HEK293 (cell line): ENCODE results near the gene PMVK.
A peak's percentile ranks its signal among the peaks of the same experiment; 100 is the strongest.

Experiments used
- CTCF ChIA-PET: fragments of 350-600 bp; formaldehyde crosslinking; extraction: SDS; loops from one replicate; lab custom pipeline; 2021; ENCODE audit warnings: antibody characterized with exemption; lab: Yijun Ruan, JAX
- POLR2A ChIA-PET: fragments of 300-600 bp; formaldehyde crosslinking; extraction: SDS; loops from one replicate; lab custom pipeline; 2020; ENCODE audit warnings: antibody characterized with exemption, inconsistent platforms; lab: Yijun Ruan, JAX
- H3K27ac ChIP-seq: fragments of 200-500 bp; sonication (Bioruptor generic); 2 replicates; pipeline ENCODE4 v1.5.1; 2014; ENCODE audit warnings: low read depth, low read length, control low read depth, inconsistent platforms; ENCODE audit errors: extremely low read depth
- H3K36me3 ChIP-seq, 2 experiments: fragments of 200-500 bp in 1 of 2; sonication (Bioruptor generic) in 1 of 2; 1 replicate in 1 of 2; 2 replicates in 1 of 2; pipeline ENCODE4 v1.5.1; 2014 to 2017; ENCODE audit warnings: inconsistent platforms in 2 of 2, low read length in 2 of 2; ENCODE audit not compliant: control insufficient read depth in 2 of 2, insufficient read depth in 1 of 2
- H3K4me1 ChIP-seq: fragments of 200-500 bp; sonication (Bioruptor generic); 2 replicates; pipeline ENCODE4 v1.5.1; 2014; ENCODE audit warnings: mild to moderate bottlenecking, low read length, inconsistent platforms; ENCODE audit not compliant: control insufficient read depth, insufficient read depth
- H3K4me3 ChIP-seq: 2 replicates; pipeline ENCODE4 v1.5.1; 2011; ENCODE audit warnings: low read depth, mild to moderate bottlenecking, control low read depth, low read length, moderate library complexity
- H3K9me3 ChIP-seq: fragments of 200-500 bp; sonication (Bioruptor generic); 2 replicates; pipeline ENCODE4 v1.5.1; 2014; ENCODE audit warnings: low read depth, low read length, inconsistent platforms; ENCODE audit not compliant: control insufficient read depth, insufficient read depth
- KLF9 ChIP-seq: fragments of 450-650 bp; formaldehyde crosslinking; IDR thresholded peaks from 2 replicates; pipeline ENCODE4 v1.5.1; 2016; ENCODE audit warnings: missing biosample characterization, missing genetic modification characterization, low read depth
- MZF1 ChIP-seq: fragments of 450-650 bp; formaldehyde crosslinking; IDR thresholded peaks from 2 replicates; pipeline ENCODE4 v1.5.1; 2017; ENCODE audit warnings: missing biosample characterization, missing genetic modification characterization, borderline replicate concordance
- TCF7L2 ChIP-seq: IDR thresholded peaks from 2 replicates; pipeline ENCODE4 v1.6.1; 2011; ENCODE audit warnings: low read depth, mild to moderate bottlenecking, inconsistent platforms, low read length, moderate library complexity, borderline replicate concordance
- ZFHX2 ChIP-seq: fragments of 450-650 bp; formaldehyde crosslinking; conservative IDR thresholded peaks from 2 replicates; pipeline ENCODE4 v1.5.1; 2016; ENCODE audit warnings: missing biosample characterization, missing genetic modification characterization
- ZNF221 ChIP-seq: fragments of 450-650 bp; formaldehyde crosslinking; IDR thresholded peaks from 2 replicates; pipeline ENCODE4 v1.5.1; 2017; ENCODE audit warnings: missing biosample characterization, missing genetic modification characterization, borderline replicate concordance
- ZNF311 ChIP-seq: fragments of 450-650 bp; formaldehyde crosslinking; IDR thresholded peaks from 2 replicates; pipeline ENCODE4 v1.5.1; 2017; ENCODE audit warnings: missing biosample characterization, missing genetic modification characterization, borderline replicate concordance
- ZNF391 ChIP-seq: fragments of 450-650 bp; formaldehyde crosslinking; IDR thresholded peaks from 2 replicates; pipeline ENCODE4 v1.5.1; 2016; ENCODE audit warnings: low read depth, missing biosample characterization, missing genetic modification characterization, borderline replicate concordance
- ZNF510 ChIP-seq: fragments of 450-650 bp; formaldehyde crosslinking; IDR thresholded peaks from 2 replicates; pipeline ENCODE4 v1.5.1; 2018; ENCODE audit warnings: mild to moderate bottlenecking, missing genetic modification characterization, missing biosample characterization; ENCODE audit not compliant: insufficient replicate concordance
- ZNF530 ChIP-seq: fragments of 450-650 bp; formaldehyde crosslinking; IDR thresholded peaks from 2 replicates; pipeline ENCODE4 v1.5.1; 2016; ENCODE audit warnings: low read depth, missing biosample characterization, missing genetic modification characterization
- ZNF621 ChIP-seq: fragments of 450-650 bp; formaldehyde crosslinking; IDR thresholded peaks from 2 replicates; pipeline ENCODE4 v1.5.1; 2017; ENCODE audit warnings: missing biosample characterization, missing genetic modification characterization
- ZNF624 ChIP-seq: fragments of 450-650 bp; formaldehyde crosslinking; IDR thresholded peaks from 2 replicates; pipeline ENCODE4 v1.5.1; 2017; ENCODE audit warnings: missing biosample characterization, missing genetic modification characterization
- ZNF654 ChIP-seq: fragments of 450-650 bp; formaldehyde crosslinking; IDR thresholded peaks from 2 replicates; pipeline ENCODE4 v1.5.1; 2016; ENCODE audit warnings: low read depth, missing biosample characterization, missing genetic modification characterization
- ZNF747 ChIP-seq: fragments of 450-650 bp; formaldehyde crosslinking; IDR thresholded peaks from 2 replicates; pipeline ENCODE4 v1.5.1; 2016; ENCODE audit warnings: missing biosample characterization, missing genetic modification characterization
- ZSCAN16 ChIP-seq: fragments of 450-650 bp; formaldehyde crosslinking; IDR thresholded peaks from 2 replicates; pipeline ENCODE4 v1.5.1; 2016; ENCODE audit warnings: missing biosample characterization, missing genetic modification characterization
- TF ChIP-seq, protein P1 (sequence below): fragments of 450-650 bp; formaldehyde crosslinking; IDR thresholded peaks from 2 replicates; pipeline ENCODE4 v1.5.1; 2016; ENCODE audit warnings: missing biosample characterization, missing genetic modification characterization
- TF ChIP-seq, protein P2 (sequence below): fragments of 450-650 bp; formaldehyde crosslinking; conservative IDR thresholded peaks from 2 replicates; pipeline ENCODE4 v1.5.1; 2016; ENCODE audit warnings: low read depth, missing biosample characterization, missing genetic modification characterization
- TF ChIP-seq, protein P3 (sequence below): fragments of 450-650 bp; formaldehyde crosslinking; optimal IDR thresholded peaks from 2 replicates; pipeline ENCODE3; 2016; ENCODE audit warnings: missing biosample characterization, mild to moderate bottlenecking, missing genetic modification characterization
- TF ChIP-seq, protein P4 (sequence below): fragments of 450-650 bp; formaldehyde crosslinking; IDR thresholded peaks from 2 replicates; pipeline ENCODE4 v1.5.1; 2016; ENCODE audit warnings: missing biosample characterization, missing genetic modification characterization
- TF ChIP-seq, protein P5 (sequence below): fragments of 450-650 bp; formaldehyde crosslinking; IDR thresholded peaks from 2 replicates; pipeline ENCODE4 v1.5.1; 2016; ENCODE audit warnings: missing biosample characterization, missing genetic modification characterization, borderline replicate concordance

Gene PMVK

DNA sequence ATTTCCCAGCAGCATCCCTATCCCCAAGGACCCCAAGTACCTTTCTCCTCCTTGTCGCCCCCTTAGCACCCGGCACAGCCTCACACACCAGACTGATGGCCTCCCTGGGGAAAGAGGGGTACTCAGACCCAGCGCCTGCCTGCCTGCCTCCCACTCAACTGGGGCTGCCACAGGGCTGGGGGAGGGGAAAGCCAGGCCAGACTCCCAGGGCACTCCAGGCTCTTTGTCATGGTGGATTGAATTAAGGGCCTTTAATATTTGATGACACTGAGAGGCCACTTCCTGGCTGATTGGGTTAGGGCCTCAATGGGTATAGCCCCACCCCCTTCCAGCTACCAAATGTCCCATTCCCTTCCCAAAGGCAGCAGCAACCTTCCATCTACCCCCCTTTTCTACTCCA is 32.2 kb upstream of the PMVK start:
- Histone ChIP-seq H3K4me3 (no peak overlapping the region), H3K36me3 (peaks cover 0 to 58% of the 10 kb centered on the region in 2 experiments; a peak in 1 of 3 replicates), H3K9me3 (no peaks in the 10 kb centered on the region), H3K27ac (no peak overlapping the region)
- POLR2A ChIA-PET, result no interaction called here
- TF ChIP-seq ZNF621, result no peak
- TF ChIP-seq ZFHX2 (tag by site-specific recombination), result peak; percentile 63
- TF ChIP-seq, all 188 proteins: peak for 1
- CTCF ChIA-PET, result interaction anchor here (0.6 to 1.7 kb wide), 2 partner anchors 31 to 396 kb away, joined by 4 to 5 read pairs; no protein-coding TSS in a partner anchor
- H3K4me1 ChIP-seq, result peaks cover 12% of the 10 kb centered on the region

DNA sequence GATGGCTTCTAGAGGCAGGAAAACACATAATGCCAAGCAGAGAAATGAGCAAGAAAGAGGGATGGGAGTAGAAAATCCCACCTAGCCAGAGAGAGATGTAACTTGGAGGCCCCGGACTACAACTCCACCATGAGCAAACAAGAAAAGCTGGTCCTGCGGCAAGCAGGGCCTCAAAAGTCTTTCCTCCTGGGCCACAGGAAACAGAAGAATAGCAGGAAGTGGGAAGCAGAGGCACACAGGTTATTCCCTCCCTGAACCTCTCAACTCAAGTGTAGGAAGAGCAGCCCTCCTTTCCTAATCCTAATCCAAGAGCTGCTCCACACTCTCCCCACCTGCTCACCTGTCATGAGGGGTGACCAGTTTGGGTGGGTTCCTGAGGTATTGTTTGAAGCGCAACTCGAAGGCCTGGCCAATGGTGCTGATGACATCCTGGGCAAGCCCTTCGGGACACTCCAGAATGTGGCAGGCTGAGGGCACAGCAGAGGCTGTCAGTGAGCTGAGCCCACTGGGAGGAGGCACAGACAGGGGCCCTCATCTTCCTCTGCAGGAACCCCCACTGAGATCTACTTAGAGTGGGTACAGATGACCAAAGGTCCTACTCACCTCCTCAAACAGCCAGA is 30.9 kb upstream of the PMVK start:
- CTCF ChIA-PET, result interaction anchor here (0.6 to 1.7 kb wide), 3 partner anchors 15 to 32 kb away, joined by 3 to 6 read pairs (median 4); no protein-coding TSS in a partner anchor
- TF ChIP-seq, protein P1, sequence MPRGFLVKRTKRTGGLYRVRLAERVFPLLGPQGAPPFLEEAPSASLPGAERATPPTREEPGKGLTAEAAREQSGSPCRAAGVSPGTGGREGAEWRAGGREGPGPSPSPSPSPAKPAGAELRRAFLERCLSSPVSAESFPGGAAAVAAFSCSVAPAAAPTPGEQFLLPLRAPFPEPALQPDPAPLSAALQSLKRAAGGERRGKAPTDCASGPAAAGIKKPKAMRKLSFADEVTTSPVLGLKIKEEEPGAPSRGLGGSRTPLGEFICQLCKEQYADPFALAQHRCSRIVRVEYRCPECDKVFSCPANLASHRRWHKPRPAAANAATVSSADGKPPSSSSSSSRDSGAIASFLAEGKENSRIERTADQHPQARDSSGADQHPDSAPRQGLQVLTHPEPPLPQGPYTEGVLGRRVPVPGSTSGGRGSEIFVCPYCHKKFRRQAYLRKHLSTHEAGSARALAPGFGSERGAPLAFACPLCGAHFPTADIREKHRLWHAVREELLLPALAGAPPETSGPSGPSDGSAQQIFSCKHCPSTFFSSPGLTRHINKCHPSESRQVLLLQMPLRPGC (tag by site-specific recombination), result no peak
- TF ChIP-seq, protein P2, sequence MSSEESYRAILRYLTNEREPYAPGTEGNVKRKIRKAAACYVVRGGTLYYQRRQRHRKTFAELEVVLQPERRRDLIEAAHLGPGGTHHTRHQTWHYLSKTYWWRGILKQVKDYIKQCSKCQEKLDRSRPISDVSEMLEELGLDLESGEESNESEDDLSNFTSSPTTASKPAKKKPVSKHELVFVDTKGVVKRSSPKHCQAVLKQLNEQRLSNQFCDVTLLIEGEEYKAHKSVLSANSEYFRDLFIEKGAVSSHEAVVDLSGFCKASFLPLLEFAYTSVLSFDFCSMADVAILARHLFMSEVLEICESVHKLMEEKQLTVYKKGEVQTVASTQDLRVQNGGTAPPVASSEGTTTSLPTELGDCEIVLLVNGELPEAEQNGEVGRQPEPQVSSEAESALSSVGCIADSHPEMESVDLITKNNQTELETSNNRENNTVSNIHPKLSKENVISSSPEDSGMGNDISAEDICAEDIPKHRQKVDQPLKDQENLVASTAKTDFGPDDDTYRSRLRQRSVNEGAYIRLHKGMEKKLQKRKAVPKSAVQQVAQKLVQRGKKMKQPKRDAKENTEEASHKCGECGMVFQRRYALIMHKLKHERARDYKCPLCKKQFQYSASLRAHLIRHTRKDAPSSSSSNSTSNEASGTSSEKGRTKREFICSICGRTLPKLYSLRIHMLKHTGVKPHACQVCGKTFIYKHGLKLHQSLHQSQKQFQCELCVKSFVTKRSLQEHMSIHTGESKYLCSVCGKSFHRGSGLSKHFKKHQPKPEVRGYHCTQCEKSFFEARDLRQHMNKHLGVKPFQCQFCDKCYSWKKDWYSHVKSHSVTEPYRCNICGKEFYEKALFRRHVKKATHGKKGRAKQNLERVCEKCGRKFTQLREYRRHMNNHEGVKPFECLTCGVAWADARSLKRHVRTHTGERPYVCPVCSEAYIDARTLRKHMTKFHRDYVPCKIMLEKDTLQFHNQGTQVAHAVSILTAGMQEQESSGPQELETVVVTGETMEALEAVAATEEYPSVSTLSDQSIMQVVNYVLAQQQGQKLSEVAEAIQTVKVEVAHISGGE (tag by site-specific recombination), result no peak
- TF ChIP-seq ZNF530 (tag by site-specific recombination) (no peak), ZNF510 (tag by site-specific recombination) (no peak), ZSCAN16 (tag by site-specific recombination) (no peak), ZNF747 (tag by site-specific recombination) (no peak), ZNF311 (tag by site-specific recombination) (no peak), ZNF221 (tag by site-specific recombination) (no peak), MZF1 (tag by site-specific recombination) (no peak), ZNF624 (no peak), KLF9 (tag by site-specific recombination) (no peak), ZNF654 (tag by site-specific recombination) (no peak), ZNF391 (tag by site-specific recombination) (no peak), TCF7L2 (no peak)
- TF ChIP-seq, protein P3, sequence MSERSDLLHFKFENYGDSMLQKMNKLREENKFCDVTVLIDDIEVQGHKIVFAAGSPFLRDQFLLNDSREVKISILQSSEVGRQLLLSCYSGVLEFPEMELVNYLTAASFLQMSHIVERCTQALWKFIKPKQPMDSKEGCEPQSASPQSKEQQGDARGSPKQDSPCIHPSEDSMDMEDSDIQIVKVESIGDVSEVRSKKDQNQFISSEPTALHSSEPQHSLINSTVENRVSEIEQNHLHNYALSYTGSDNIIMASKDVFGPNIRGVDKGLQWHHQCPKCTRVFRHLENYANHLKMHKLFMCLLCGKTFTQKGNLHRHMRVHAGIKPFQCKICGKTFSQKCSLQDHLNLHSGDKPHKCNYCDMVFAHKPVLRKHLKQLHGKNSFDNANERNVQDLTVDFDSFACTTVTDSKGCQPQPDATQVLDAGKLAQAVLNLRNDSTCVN (tag by site-specific recombination), result no peak
- TF ChIP-seq, protein P4, sequence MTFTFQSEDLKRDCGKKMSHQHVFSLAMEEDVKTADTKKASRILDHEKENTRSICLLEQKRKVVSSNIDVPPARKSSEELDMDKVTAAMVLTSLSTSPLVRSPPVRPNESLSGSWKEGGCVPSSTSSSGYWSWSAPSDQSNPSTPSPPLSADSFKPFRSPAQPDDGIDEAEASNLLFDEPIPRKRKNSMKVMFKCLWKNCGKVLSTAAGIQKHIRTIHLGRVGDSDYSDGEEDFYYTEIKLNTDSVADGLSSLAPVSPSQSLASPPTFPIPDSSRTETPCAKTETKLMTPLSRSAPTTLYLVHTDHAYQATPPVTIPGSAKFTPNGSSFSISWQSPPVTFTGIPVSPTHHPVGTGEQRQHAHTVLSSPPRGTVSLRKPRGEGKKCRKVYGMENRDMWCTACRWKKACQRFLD (tag by site-specific recombination), result no peak
- TF ChIP-seq, protein P5, sequence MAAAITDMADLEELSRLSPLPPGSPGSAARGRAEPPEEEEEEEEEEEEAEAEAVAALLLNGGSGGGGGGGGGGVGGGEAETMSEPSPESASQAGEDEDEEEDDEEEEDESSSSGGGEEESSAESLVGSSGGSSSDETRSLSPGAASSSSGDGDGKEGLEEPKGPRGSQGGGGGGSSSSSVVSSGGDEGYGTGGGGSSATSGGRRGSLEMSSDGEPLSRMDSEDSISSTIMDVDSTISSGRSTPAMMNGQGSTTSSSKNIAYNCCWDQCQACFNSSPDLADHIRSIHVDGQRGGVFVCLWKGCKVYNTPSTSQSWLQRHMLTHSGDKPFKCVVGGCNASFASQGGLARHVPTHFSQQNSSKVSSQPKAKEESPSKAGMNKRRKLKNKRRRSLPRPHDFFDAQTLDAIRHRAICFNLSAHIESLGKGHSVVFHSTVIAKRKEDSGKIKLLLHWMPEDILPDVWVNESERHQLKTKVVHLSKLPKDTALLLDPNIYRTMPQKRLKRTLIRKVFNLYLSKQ, result no peak
- POLR2A ChIA-PET, result interaction anchor here (0.5 kb wide), 1 partner anchor 17 kb away, joined by 7 read pairs; no protein-coding TSS in a partner anchor
- peaks cover 11% of the 10 kb centered on the region for H3K4me1 ChIP-seq
- peaks cover 0 to 67% of the 10 kb centered on the region in 2 experiments; a peak in 1 of 3 replicates for H3K36me3 ChIP-seq
- no peak overlapping the region for H3K27ac ChIP-seq
- H3K4me3 ChIP-seq, result no peak overlapping the region
- no peaks in the 10 kb centered on the region for H3K9me3 ChIP-seq
